Upper lobe of left lung (tissue), 6 donors: ENCODE data around the gene PRRC2B. TPM values are rescaled to one million over a fixed set of nuclear protein-coding genes. Genes with fewer than 3 reads are reported as not detected.

Experiments
- ATAC-seq, 2 donors: fragments of 200-7000 bp; cut with Tn5 transposase; one replicate each; pipeline ENCODE4 v1.9.1; 2022; ENCODE audit warnings: mild to moderate bottlenecking in 2 of 2, moderate library complexity in 2 of 2; ENCODE audit not compliant: low FRiP score in 2 of 2
- DNase-seq, 2 donors: peaks; one replicate each; pipeline ENCODE4 v3.0.0-alpha.2; 2019 to 2020
- H3K27ac ChIP-seq, 4 donors: fragments of 200-600 bp; sonication (generic); one replicate each; pipeline ENCODE4 v1.5.1; 2016 to 2019
- H3K27me3 ChIP-seq, 4 donors: fragments of 200-600 bp; sonication (generic); one replicate each; pipeline ENCODE4 v1.5.1; 2017 to 2019
- H3K36me3 ChIP-seq, 4 donors: fragments of 200-600 bp; sonication (generic); one replicate each; pipeline ENCODE4 v1.5.1; 2016 to 2019
- H3K4me1 ChIP-seq, 4 donors: fragments of 200-600 bp; sonication (generic); one replicate each; pipeline ENCODE4 v1.5.1; 2018 to 2019
- H3K4me3 ChIP-seq, 4 donors: fragments of 200-600 bp; sonication (generic); one replicate each; pipeline ENCODE4 v1.5.1; 2017 to 2019; ENCODE audit warnings: mild to moderate bottlenecking in 2 of 4, moderate library complexity in 1 of 4
- H3K9me3 ChIP-seq, 4 donors: fragments of 200-600 bp; sonication (generic); one replicate each; pipeline ENCODE4 v1.5.1; 2018 to 2019
- CTCF ChIP-seq, 6 experiments: fragments of 450-650 bp in 4 of 6; fragments of 200-600 bp in 2 of 6; sonication (generic) in 2 of 6; IDR thresholded peaks; one replicate each; pipeline ENCODE4 v1.5.1; 2016 to 2019; ENCODE audit warnings: antibody characterized with exemption in 6 of 6
- EP300 ChIP-seq, 4 donors: sonication (generic); formaldehyde crosslinking; IDR thresholded peaks; one replicate each; pipeline ENCODE4 v1.5.1; 2017; ENCODE audit warnings: antibody characterized with exemption in 4 of 4, control low read depth in 2 of 4
- POLR2A ChIP-seq, 4 donors: fragments of 450-650 bp; IDR thresholded peaks; one replicate each; pipeline ENCODE4 v1.5.1; 2016 to 2017; ENCODE audit warnings: antibody characterized with exemption in 4 of 4, mild to moderate bottlenecking in 2 of 4
- POLR2AphosphoS5 ChIP-seq, 2 donors: sonication (generic); formaldehyde crosslinking; IDR thresholded peaks; one replicate each; pipeline ENCODE4 v1.5.1; 2017; ENCODE audit warnings: antibody characterized with exemption in 2 of 2
- WGBS, 2 donors: methylation state at CpG; one replicate each; pipeline ENCODE4 v1.1.5; 2017 to 2018; 5-methylcytosine and 5-hydroxymethylcytosine counted together
- total RNA-seq, 6 donors: library from RNA; depleted of rRNA in 4 of 6; stranded (reverse); fragments of >200 nt in 4 of 6; gene quantifications; one replicate each; pipeline versions ENCODE4 v1.1.0 to v1.2.1, GENCODE V29; 2016 to 2021
- donor health status: DM: no; HTN: no; CAD: no; lungs with moderate emphysema.
- donor health status: DM: no; HTN: yes; CAD: no; lungs with severe emphysema.

The PRRC2B gene
- total RNA-seq, 6 donors from 2014 or later = 114 to 348 (median 186) TPM

- DNase-seq (peak in 1 of 2 donors; percentile 72), ATAC-seq (peak in 1 of 2 donors; percentile 14)
- H3K4me3 ChIP-seq = no peak overlapping the region
- WGBS, 2 donors = 91 to 94% methylated on average over 34 to 40 of the region's 40 CpGs
- no peaks in the 10 kb centered on the region for H3K9me3 ChIP-seq
- H3K27me3 ChIP-seq = no peaks in the 10 kb centered on the region
- no peaks in the 10 kb centered on the region for H3K4me1 ChIP-seq
- H3K36me3 ChIP-seq = peaks cover 48 to 100% (median 90%) of the 10 kb centered on the region in 4 donors
- TF ChIP-seq CTCF (IDR thresholded peaks at IDR 0.05) = peak in 4 of 6 experiments; percentile 21 to 39 (median 28)
- TF ChIP-seq POLR2A (IDR thresholded peaks at IDR 0.05) = no peak
- H3K27ac ChIP-seq = no peak overlapping the region
Measured at GRCh38 chr9:131475956-131476776, 82.3 kb downstream of the PRRC2B start.

GRCh38 chr9:131476777-131477345 is 83.0 kb downstream of the PRRC2B start:
- no peaks in the 10 kb centered on the region for H3K27me3 ChIP-seq
- no peaks in the 10 kb centered on the region for H3K4me1 ChIP-seq
- no peak overlapping the region for H3K27ac ChIP-seq
- peaks cover 53 to 100% (median 90%) of the 10 kb centered on the region in 4 donors for H3K36me3 ChIP-seq
- H3K4me3 ChIP-seq = no peak overlapping the region
- no peaks in the 10 kb centered on the region for H3K9me3 ChIP-seq
- DNase-seq = no peak
- no peak for TF ChIP-seq CTCF (IDR thresholded peaks at IDR 0.05)
- TF ChIP-seq POLR2A (IDR thresholded peaks at IDR 0.05) = no peak
- TF ChIP-seq POLR2AphosphoS5 (IDR thresholded peaks at IDR 0.05) = no peak
- no peak for TF ChIP-seq EP300 (IDR thresholded peaks at IDR 0.05)
- no peak for ATAC-seq
- WGBS, 2 donors = 93 to 94% methylated on average over 9 to 10 of the region's 18 CpGs

- Histone ChIP-seq H3K36me3 (peaks cover 57 to 100% (median 93%) of the 10 kb centered on the region in 4 donors), H3K4me3 (no peak overlapping the region), H3K27ac (no peak overlapping the region), H3K27me3 (no peaks in the 10 kb centered on the region), H3K9me3 (no peaks in the 10 kb centered on the region), H3K4me1 (no peaks in the 10 kb centered on the region)
- TF ChIP-seq POLR2A (IDR thresholded peaks at IDR 0.05) = no peak
- TF ChIP-seq POLR2AphosphoS5 (IDR thresholded peaks at IDR 0.05) = no peak
- no peak for TF ChIP-seq EP300 (IDR thresholded peaks at IDR 0.05)
- no peak for TF ChIP-seq CTCF (IDR thresholded peaks at IDR 0.05)
- no peak for DNase-seq
- no peak for ATAC-seq
- WGBS, 2 donors = 83 to 100% methylated on average over 5 to 7 of the region's 11 CpGs
Measured at GRCh38 chr9:131477367-131477766, 83.5 kb downstream of the PRRC2B start.

GRCh38 chr9:131477816-131478419 is 84.0 kb downstream of the PRRC2B start:
- WGBS, 2 donors = 89% methylated on average over 19 of the region's 19 CpGs
- Histone ChIP-seq H3K4me3 (no peak overlapping the region), H3K27me3 (no peaks in the 10 kb centered on the region), H3K27ac (no peak overlapping the region), H3K36me3 (peaks cover 59 to 100% (median 92%) of the 10 kb centered on the region in 4 donors), H3K4me1 (no peaks in the 10 kb centered on the region), H3K9me3 (no peaks in the 10 kb centered on the region)
- ATAC-seq (no peak), DNase-seq (no peak)
- no peak for TF ChIP-seq POLR2AphosphoS5 (IDR thresholded peaks at IDR 0.05)
- TF ChIP-seq EP300 (IDR thresholded peaks at IDR 0.05) = no peak
- no peak for TF ChIP-seq POLR2A (IDR thresholded peaks at IDR 0.05)
- TF ChIP-seq CTCF (IDR thresholded peaks at IDR 0.05) = no peak
